ENCODE measurements around the gene TIAM1.
"Not testable (repeated sequence)": the region's sequence is repeated elsewhere in the genome, so short reads cannot be mapped to it uniquely, and the experiment has no call there.

TIAM1 gene

GRCh38 chr21:31254131-31254530 lies 89.9 kb downstream of the TIAM1 start:
- DNase-seq (ENCODE audit: low read depth), result no peak

GRCh38 chr21:31253684-31254083 lies 90.4 kb downstream of the TIAM1 start:
- DNase-seq (ENCODE audit: low read depth), result no peak

- DNase-seq (ENCODE audit: low read depth), result no peak
These were observed 91.5 kb downstream of the TIAM1 start for GRCh38 chr21:31252611-31253010.

GRCh38 chr21:31252091-31252490 lies 92.0 kb downstream of the TIAM1 start:
- no peak for DNase-seq (ENCODE audit: low read depth)

- DNase-seq (ENCODE audit: low read depth), result no peak
These were observed 92.4 kb downstream of the TIAM1 start for GRCh38 chr21:31251686-31252085.

- no peak for DNase-seq (ENCODE audit: low read depth)
These were observed 95.5 kb downstream of the TIAM1 start for GRCh38 chr21:31248598-31248997.

- DNase-seq (ENCODE audit: low read depth), result no peak
These were observed 100.5 kb downstream of the TIAM1 start for GRCh38 chr21:31243611-31244010.

- DNase-seq (ENCODE audit: low read depth), result peak; percentile 12
These were observed 107.5 kb downstream of the TIAM1 start for GRCh38 chr21:31236528-31236927.

- no peak for DNase-seq (ENCODE audit: low read depth)
These were observed 108.2 kb downstream of the TIAM1 start for GRCh38 chr21:31235671-31236450.

GRCh38 chr21:31234936-31235335 lies 109.1 kb downstream of the TIAM1 start:
- no peak for DNase-seq (ENCODE audit: low read depth)

GRCh38 chr21:31233711-31234110 lies 110.3 kb downstream of the TIAM1 start:
- no peak for DNase-seq (ENCODE audit: low read depth)

- DNase-seq (ENCODE audit: low read depth), result no peak
These were observed 111.7 kb downstream of the TIAM1 start for GRCh38 chr21:31232344-31232743.

- DNase-seq (ENCODE audit: low read depth), result no peak
These were observed 113.1 kb downstream of the TIAM1 start for GRCh38 chr21:31230937-31231336.

- DNase-seq (ENCODE audit: low read depth), result not testable (repeated sequence)
These were observed 115.3 kb downstream of the TIAM1 start for GRCh38 chr21:31228723-31229122.

GRCh38 chr21:31225713-31226112 lies 118.3 kb downstream of the TIAM1 start:
- DNase-seq (ENCODE audit: low read depth), result no peak

- no peak for DNase-seq (ENCODE audit: low read depth)
These were observed 121.9 kb downstream of the TIAM1 start for GRCh38 chr21:31222142-31222541.

GRCh38 chr21:31221043-31221442 lies 123.0 kb downstream of the TIAM1 start:
- DNase-seq (ENCODE audit: low read depth), result no peak

- DNase-seq (ENCODE audit: low read depth), result no peak
These were observed 123.5 kb downstream of the TIAM1 start for GRCh38 chr21:31220575-31220974.

- DNase-seq (ENCODE audit: low read depth), result no peak
These were observed 125.0 kb downstream of the TIAM1 start for GRCh38 chr21:31218830-31219608.

GRCh38 chr21:31216206-31216605 lies 127.9 kb downstream of the TIAM1 start:
- DNase-seq (ENCODE audit: low read depth), result no peak

- no peak for DNase-seq (ENCODE audit: low read depth)
These were observed 130.3 kb downstream of the TIAM1 start for GRCh38 chr21:31213787-31214186.

- DNase-seq (ENCODE audit: low read depth), result no peak
These were observed 132.2 kb downstream of the TIAM1 start for GRCh38 chr21:31211836-31212235.

- no peak for DNase-seq (ENCODE audit: low read depth)
These were observed 138.6 kb downstream of the TIAM1 start for GRCh38 chr21:31205412-31205811.
